K562 (cell line): ENCODE measurements around the gene STEEP1.
"Not testable (repeated sequence)": the region's sequence is repeated elsewhere in the genome, so short reads cannot be mapped to it uniquely, and the experiment has no call there.

Experiments
- CTCF ChIP-seq, 3 experiments: IDR thresholded peaks in 2 of 3; conservative IDR thresholded peaks in 1 of 3; 2 replicates each; pipeline ENCODE4 v1.5.1; 2011 to 2012; ENCODE audit warnings: low read length in 3 of 3, mild to moderate bottlenecking in 3 of 3, control low read depth in 2 of 3, improper control_type of control experiment in 1 of 3, inconsistent platforms in 1 of 3, low read depth in 1 of 3, mixed read lengths in 1 of 3, moderate library complexity in 1 of 3; ENCODE audit not compliant: insufficient read depth in 2 of 3
- E2F4 ChIP-seq: sonication (generic); formaldehyde crosslinking; IDR thresholded peaks from 2 replicates; pipeline ENCODE4 v1.8.0; 2022; ENCODE audit warnings: mild to moderate bottlenecking, low read depth, missing genetic modification reagents
- EP300 ChIP-seq: IDR thresholded peaks from 2 replicates; pipeline ENCODE4 v1.6.1; 2012; ENCODE audit warnings: low read length, improper control_type of control experiment
- GATA2 ChIP-seq: sonication (generic); formaldehyde crosslinking; IDR thresholded peaks from 2 replicates; pipeline ENCODE4 v1.4.0; 2020; ENCODE audit warnings: mild to moderate bottlenecking, missing genetic modification reagents
- HDAC2 ChIP-seq: fragments of 450-650 bp; IDR thresholded peaks from 2 replicates; pipeline ENCODE4 v1.6.1; 2016; ENCODE audit warnings: mild to moderate bottlenecking
- MAX ChIP-seq: sonication (generic); formaldehyde crosslinking; IDR thresholded peaks from 2 replicates; pipeline ENCODE4 v1.9.0; 2022; ENCODE audit warnings: mild to moderate bottlenecking, missing genetic modification reagents
- PML ChIP-seq: IDR thresholded peaks from 2 replicates; pipeline ENCODE4 v1.6.1; 2012; ENCODE audit warnings: low read length, inconsistent platforms
- SAFB2 ChIP-seq: fragments of 200-400 bp; formaldehyde crosslinking; IDR thresholded peaks from 2 replicates; pipeline ENCODE4 v1.6.1; 2018; ENCODE audit warnings: borderline replicate concordance, low read length, low read depth, moderate library complexity; ENCODE audit not compliant: severe bottlenecking
- TCF7L2 ChIP-seq: fragments of 150-350 bp; IDR thresholded peaks from 2 replicates; pipeline ENCODE4 v1.6.1; 2016; ENCODE audit warnings: low read depth, mild to moderate bottlenecking, low read length, moderate library complexity
- ZFP36 ChIP-seq: fragments of 150-350 bp; IDR thresholded peaks from 2 replicates; pipeline ENCODE4 v1.6.1; 2018; ENCODE audit warnings: low read length, low read depth; ENCODE audit not compliant: partially characterized antibody
- ZNF184 ChIP-seq: sonication (generic); formaldehyde crosslinking; IDR thresholded peaks from 2 replicates; pipeline ENCODE4 v1.5.0; 2020; ENCODE audit warnings: missing genetic modification reagents
- ZNF224 ChIP-seq: sonication (generic); formaldehyde crosslinking; IDR thresholded peaks from 2 replicates; pipeline ENCODE4 v1.8.0; 2022; ENCODE audit warnings: mild to moderate bottlenecking, missing genetic modification reagents
- ZNF280B ChIP-seq: fragments of 250-450 bp; sonication (Bioruptor Pico); IDR thresholded peaks from 2 replicates; pipeline ENCODE4 v1.5.1; 2021; ENCODE audit warnings: mild to moderate bottlenecking
- ZNF586 ChIP-seq: fragments of 450-650 bp; formaldehyde crosslinking; conservative IDR thresholded peaks from 2 replicates; pipeline ENCODE4 v1.4.0; 2020; ENCODE audit warnings: mild to moderate bottlenecking, moderate library complexity

- not testable (repeated sequence) for TF ChIP-seq E2F4 (CRISPR knock-in tag); SAFB2; TCF7L2; ZNF184 (CRISPR knock-in tag); EP300; GATA2 (CRISPR knock-in tag); ZFP36; MAX; ZNF224 (CRISPR knock-in tag); PML; CTCF (IDR thresholded peaks at IDR 0.05 in 2 of 3, conservative IDR thresholded peaks at IDR 0.05 in 1 of 3; ENCODE audit: insufficient read depth in 2 of 3, low read depth in 1 of 3, low read length in 3 of 3); ZNF586 (CRISPR knock-in tag); ZNF280B; HDAC2
These were observed 60.1 kb downstream of the STEEP1 start for GRCh38 chrX:119505145-119505544.
